A673 (cell line): ENCODE results near the gene PRM3. TPM values are rescaled to one million over a fixed set of nuclear protein-coding genes. Genes with fewer than 3 reads are reported as not detected.

Source experiments
- BruUV-seq: library from RNA; stranded (reverse); fragments of 400-500 nt; replicated peaks from 2 replicates; lab custom pipeline; 2021; lab: Mats Ljungman, UMichigan
- CTCF ChIA-PET: fragments of 300-600 bp; sonication (Branson Sonifier 250); formaldehyde crosslinking; loops from one replicate; lab custom pipeline; 2022; ENCODE audit warnings: antibody characterized with exemption; lab: Charles Lee
- POLR2A ChIA-PET: fragments of 300-600 bp; sonication (Branson Sonifier 250); formaldehyde crosslinking; loops from one replicate; lab custom pipeline; 2022; ENCODE audit warnings: antibody characterized with exemption; ENCODE audit not compliant: low non-redundant PET; lab: Charles Lee
- DNase-seq: peaks from one replicate; pipeline ENCODE4 v3.0.0-alpha.2; 2015; ENCODE audit warnings: low spot score
- H3K27ac ChIP-seq: fragments of 200-600 bp; sonication (generic); 2 replicates; pipeline ENCODE4 v1.5.1; 2016; ENCODE audit warnings: mixed run types, low read depth, mild to moderate bottlenecking, mixed read lengths, antibody characterized with exemption, low read length; ENCODE audit not compliant: poor library complexity, severe bottlenecking
- H3K27me3 ChIP-seq: fragments of 200-600 bp; sonication (generic); replicated peaks from 2 replicates; pipeline ENCODE4 v1.6.1; 2017; ENCODE audit warnings: mixed run types, low read depth, mild to moderate bottlenecking, mixed read lengths, antibody characterized with exemption, low read length; ENCODE audit not compliant: insufficient read depth, poor library complexity
- H3K36me3 ChIP-seq: fragments of 200-600 bp; sonication (generic); 2 replicates; pipeline ENCODE4 v1.6.1; 2016; ENCODE audit warnings: mixed run types, mild to moderate bottlenecking, mixed read lengths, antibody characterized with exemption, low read length; ENCODE audit not compliant: insufficient read depth, poor library complexity, severe bottlenecking
- H3K4me1 ChIP-seq: fragments of 200-600 bp; sonication (generic); 2 replicates; pipeline ENCODE4 v1.6.1; 2017; ENCODE audit warnings: mixed run types, mild to moderate bottlenecking, mixed read lengths, antibody characterized with exemption, low read length; ENCODE audit not compliant: insufficient read depth, poor library complexity, severe bottlenecking
- H3K4me3 ChIP-seq: fragments of 200-600 bp; sonication (generic); 2 replicates; pipeline ENCODE4 v1.5.1; 2016; ENCODE audit warnings: low read depth, mixed run types, mild to moderate bottlenecking, mixed read lengths, low read length; ENCODE audit not compliant: poor library complexity, severe bottlenecking
- H3K9me3 ChIP-seq: fragments of 200-600 bp; sonication (generic); 2 replicates; pipeline ENCODE4 v1.6.1; 2016; ENCODE audit warnings: mixed run types, low read depth, mild to moderate bottlenecking, mixed read lengths, antibody characterized with exemption, low read length; ENCODE audit not compliant: poor library complexity, severe bottlenecking
- EZH2 ChIP-seq: fragments of 200-600 bp; sonication (generic); IDR thresholded peaks from 2 replicates; pipeline ENCODE4 v1.6.1; 2017; ENCODE audit warnings: borderline replicate concordance, low read depth, mild to moderate bottlenecking, mixed read lengths, antibody characterized with exemption, low read length; ENCODE audit not compliant: poor library complexity, severe bottlenecking
- intact Hi-C: fragments of 100-400 bp; cut with micrococcal nuclease; formaldehyde crosslinking; loops from one replicate; pipeline ENCODE4 v1.10.0; 2022; ENCODE audit not compliant: unreplicated experiment
- total RNA-seq: library from RNA; stranded (reverse); gene quantifications from 2 replicates; pipeline ENCODE4 v1.2.3, GENCODE V29; 2021
- TF ChIP-seq, protein P1 (sequence below): fragments of 300-800, 200-600 bp; sonication (generic); conservative IDR thresholded peaks from 2 replicates; pipeline ENCODE4 v1.5.1; 2017; ENCODE audit warnings: low read depth, mild to moderate bottlenecking, antibody characterized with exemption, low read length, moderate library complexity, mixed read lengths

Gene PRM3
- total RNA-seq, 1 experiment from 2014 or later, result not detected

DNA sequence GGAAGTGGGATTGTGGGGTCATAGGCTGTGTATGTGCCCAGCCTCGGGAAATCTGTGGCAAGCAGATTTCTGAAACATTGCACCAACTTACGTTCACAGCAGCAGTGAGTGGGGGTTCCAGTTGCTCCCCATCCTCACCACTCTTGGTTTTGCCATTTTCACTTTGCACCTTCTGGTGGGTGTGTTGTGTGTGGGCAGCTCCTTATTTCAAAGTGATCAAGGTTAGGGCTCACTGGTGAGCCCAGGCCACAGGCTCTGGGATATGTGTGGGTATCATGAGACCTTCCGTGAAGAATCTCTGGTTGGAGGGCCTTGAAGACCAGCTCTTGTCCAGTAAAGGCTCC lies 37.2 kb upstream of the PRM3 start:
- peaks cover 10% of the 10 kb centered on the region for H3K4me1 ChIP-seq
- no peaks in the 10 kb centered on the region for H3K9me3 ChIP-seq
- no peaks in the 10 kb centered on the region for H3K27me3 ChIP-seq
- no TSS peak for BruUV-seq
- H3K4me3 ChIP-seq, result no peak overlapping the region
- POLR2A ChIA-PET, result no interaction called here
- DNase-seq, result no peak
- intact Hi-C loops, result no loop called here
- CTCF ChIA-PET, result no interaction called here
- no peak for TF ChIP-seq EZH2
- TF ChIP-seq, protein P1, sequence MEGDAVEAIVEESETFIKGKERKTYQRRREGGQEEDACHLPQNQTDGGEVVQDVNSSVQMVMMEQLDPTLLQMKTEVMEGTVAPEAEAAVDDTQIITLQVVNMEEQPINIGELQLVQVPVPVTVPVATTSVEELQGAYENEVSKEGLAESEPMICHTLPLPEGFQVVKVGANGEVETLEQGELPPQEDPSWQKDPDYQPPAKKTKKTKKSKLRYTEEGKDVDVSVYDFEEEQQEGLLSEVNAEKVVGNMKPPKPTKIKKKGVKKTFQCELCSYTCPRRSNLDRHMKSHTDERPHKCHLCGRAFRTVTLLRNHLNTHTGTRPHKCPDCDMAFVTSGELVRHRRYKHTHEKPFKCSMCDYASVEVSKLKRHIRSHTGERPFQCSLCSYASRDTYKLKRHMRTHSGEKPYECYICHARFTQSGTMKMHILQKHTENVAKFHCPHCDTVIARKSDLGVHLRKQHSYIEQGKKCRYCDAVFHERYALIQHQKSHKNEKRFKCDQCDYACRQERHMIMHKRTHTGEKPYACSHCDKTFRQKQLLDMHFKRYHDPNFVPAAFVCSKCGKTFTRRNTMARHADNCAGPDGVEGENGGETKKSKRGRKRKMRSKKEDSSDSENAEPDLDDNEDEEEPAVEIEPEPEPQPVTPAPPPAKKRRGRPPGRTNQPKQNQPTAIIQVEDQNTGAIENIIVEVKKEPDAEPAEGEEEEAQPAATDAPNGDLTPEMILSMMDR, result no peak
- no peaks in the 10 kb centered on the region for H3K36me3 ChIP-seq
- H3K27ac ChIP-seq, result no peak overlapping the region

DNA sequence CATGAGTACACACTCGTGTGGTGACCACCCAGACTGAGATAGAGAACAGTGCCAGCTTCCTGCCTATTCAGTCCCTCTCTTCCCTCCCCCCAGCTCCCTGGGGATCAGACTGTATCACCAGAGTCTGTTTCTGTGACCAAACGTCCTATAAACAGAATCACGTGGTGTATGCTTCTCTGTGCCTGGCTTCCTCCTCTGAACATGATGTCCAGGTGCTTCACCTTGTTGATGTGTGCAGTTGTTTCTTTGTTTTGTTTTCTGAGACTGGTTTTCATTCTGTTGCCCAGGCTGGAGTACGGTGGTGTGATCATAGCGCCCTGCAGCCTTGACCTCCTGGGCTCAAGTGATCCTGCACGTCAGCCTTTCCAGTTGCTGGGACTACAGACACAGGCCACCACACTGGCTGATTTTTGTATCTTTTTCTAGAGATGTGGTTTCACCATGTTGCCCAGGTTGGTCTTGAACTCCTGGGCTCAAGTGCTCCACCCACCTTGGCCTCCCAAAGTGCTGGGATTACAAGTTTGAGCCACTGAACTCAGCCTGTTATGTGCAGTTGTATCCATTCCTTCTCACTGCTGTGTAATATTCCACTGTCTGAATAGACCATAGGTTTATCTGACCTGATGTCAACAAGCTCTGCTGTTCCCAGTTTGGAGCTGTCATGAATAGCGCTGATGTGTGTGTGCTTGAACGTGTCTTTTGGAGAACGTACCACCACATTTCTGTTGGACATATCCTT lies 36.6 kb upstream of the PRM3 start:
- no TSS peak for BruUV-seq
- POLR2A ChIA-PET, result no interaction called here
- DNase-seq, result peak; percentile 39
- TF ChIP-seq, protein P1, result no peak
- TF ChIP-seq EZH2, result no peak
- Histone ChIP-seq H3K27ac (no peak overlapping the region), H3K9me3 (no peaks in the 10 kb centered on the region), H3K4me1 (peaks cover 7% of the 10 kb centered on the region), H3K27me3 (no peaks in the 10 kb centered on the region), H3K4me3 (no peak overlapping the region), H3K36me3 (no peaks in the 10 kb centered on the region)
- CTCF ChIA-PET, result no interaction called here
- intact Hi-C loops, result no loop called here

DNA sequence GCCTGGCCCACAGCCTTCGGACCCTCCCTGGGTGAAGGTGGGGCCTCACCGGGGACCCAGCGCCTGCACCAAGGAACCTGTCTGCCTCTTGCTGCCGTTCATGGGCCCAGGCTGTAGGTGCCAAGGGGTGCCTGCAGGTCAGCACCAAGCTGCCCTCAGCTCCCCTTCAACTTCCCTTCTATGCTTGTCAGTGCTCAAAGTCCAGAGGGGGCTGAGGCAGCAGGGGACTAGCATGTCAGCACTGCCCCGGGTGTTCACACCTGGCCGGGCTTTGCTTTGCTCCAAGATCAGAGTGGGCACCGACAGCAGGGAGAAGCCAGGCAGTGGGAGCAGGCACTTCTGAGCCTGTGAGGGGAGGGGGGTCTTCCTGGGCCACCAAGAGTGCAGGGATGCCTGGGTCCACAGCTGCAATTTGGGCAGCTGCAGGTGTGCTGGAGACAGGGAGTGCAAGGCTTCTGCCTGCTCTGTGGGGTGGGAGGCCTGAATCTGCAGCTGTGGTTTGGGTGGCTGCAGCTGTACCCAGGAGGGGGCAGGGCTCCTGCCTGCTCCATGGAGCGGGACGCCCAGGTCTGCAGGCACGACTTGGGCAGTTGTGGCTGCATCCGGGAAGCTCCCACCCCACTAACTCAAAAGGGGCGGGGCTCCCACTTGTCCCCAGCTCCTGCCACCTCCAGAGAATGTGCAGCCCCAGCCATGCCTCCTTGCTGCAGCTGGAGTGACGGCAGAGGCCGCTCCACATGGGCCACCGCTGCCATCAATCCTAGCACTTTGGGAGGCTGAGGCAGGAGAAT lies 35.3 kb upstream of the PRM3 start:
- Histone ChIP-seq H3K27me3 (no peaks in the 10 kb centered on the region), H3K4me1 (peaks cover 7% of the 10 kb centered on the region), H3K9me3 (no peaks in the 10 kb centered on the region), H3K36me3 (no peaks in the 10 kb centered on the region), H3K4me3 (no peak overlapping the region), H3K27ac (no peak overlapping the region)
- no peak for DNase-seq
- BruUV-seq, result no TSS peak
- intact Hi-C loops, result no loop called here
- ChIA-PET CTCF (no interaction called here), POLR2A (no interaction called here)
- TF ChIP-seq, protein P1, result no peak
- TF ChIP-seq EZH2, result no peak
